Ammon's horn (tissue), 1 donor: ENCODE measurements around the gene CLK4.

Source experiments
- DNase-seq: peaks from one replicate; pipeline ENCODE4 v3.0.0-alpha.2; 2016; ENCODE audit warnings: low spot score

The CLK4 gene

DNA sequence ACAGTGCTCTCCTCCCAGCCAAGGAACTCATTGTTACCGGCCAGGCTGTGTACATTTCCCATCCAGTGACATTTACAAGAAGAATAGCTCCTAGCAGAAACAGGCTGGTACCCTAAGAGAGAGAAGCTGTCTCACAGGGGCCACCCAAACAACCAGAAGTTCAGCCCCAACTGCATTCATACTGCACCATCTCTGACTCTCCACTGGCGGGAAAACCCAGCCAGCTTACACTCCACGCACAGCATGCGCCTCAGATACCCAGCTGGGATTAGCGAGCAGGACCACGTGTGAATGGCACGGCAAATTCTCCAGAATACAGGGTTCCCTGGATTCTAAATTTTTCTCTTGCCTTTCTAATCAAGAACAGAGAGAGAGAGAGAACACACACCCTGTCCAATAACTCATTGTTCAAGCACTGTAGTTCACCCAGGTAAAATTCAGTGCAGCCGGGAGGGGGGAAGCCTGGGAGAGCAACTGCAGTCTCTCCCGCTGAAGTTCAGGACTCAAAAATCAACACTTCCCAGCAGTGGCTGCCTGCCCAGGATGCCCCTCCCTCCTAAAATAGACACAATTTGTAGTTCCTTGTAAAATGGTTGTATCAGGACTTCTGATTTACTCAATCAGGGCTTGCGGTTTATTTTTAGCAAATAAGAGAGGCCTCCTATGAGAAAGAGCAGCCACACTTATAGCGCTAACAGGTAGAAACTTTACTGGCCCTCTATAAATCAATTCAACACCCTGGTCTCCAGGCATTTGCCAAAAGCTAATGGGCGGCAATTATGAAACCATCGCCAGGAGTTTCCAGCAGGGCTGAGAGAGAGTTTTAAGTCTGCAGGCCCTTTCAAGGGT is 38.9 kb downstream of the CLK4 start:
- DNase-seq: no peak

DNA sequence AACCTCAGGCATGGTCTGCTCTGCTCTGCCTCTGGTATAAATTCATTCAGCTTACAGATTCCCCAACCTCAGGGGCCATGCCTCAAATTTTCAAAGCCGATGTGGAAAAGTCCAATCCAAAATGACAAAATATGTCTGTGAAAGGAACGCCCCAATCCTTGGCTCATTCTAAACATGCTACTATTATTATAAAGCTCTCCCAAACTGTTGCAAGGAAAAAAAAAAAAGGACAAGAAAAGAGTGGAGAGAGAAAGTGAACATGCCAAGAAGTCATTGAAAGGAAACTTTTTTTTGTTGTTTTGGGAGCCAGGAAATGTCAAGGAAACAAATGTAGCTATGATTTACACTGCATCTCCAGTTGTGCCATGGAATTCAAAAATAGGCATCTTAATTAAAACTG is 40.5 kb downstream of the CLK4 start:
- no peak for DNase-seq

DNA sequence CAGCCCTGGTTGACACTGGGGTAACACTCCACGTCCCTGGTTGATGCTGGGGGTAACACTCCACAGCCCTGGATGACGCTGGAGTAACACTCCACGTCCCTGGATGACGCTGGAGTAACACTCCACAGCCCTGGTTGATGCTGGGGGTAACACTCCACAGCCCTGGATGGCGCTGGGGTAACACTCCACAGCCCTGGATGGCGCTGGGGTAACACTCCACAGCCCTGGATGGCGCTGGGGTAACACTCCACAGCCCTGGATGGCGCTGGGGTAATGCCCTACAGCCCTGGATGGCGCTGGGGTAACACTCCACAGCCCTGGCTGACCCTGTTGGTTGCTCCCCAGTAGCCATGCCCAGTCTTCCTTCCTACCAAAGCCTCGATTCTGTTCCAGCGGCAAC is 41.4 kb downstream of the CLK4 start:
- peak; percentile 86 for DNase-seq

DNA sequence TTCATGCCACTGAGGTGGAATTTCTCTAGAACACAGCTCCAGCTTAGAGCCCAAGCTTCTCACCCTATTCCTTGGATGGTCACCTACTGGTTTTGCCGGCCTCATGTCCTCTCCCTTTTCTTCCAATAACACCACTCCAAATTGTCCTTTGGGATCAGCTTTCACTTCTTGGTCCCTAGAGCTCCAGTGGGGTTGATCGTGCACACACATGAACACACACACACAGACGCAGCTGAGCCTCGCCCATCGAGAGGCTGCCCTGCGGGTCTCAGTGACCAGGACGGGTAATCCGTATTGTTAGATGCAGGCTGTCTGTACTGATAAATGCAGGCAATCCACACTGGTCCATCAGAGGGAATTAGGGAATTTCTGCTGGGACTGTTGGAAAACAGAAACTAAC is 43.6 kb downstream of the CLK4 start:
- DNase-seq: no peak

DNA sequence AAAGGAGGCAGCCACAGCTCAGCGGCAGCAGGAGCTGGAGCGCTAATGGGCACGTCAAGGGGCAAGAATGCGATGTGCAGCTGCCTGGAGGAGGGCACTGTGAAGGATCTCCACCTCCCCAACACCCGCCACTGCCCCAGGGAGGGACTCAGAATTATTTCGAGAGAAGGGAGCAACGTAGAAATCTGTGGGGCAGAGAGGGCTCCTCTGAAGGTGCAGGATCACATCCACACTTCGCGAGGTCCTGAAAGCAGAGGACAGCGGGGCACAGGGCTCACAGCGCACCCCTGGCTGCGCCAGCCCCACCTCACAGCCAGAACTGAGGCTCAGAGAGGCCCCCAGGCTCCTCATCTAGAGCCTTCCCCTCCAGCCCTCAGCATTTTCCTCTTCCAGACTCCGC is 44.6 kb downstream of the CLK4 start:
- DNase-seq: no peak

DNA sequence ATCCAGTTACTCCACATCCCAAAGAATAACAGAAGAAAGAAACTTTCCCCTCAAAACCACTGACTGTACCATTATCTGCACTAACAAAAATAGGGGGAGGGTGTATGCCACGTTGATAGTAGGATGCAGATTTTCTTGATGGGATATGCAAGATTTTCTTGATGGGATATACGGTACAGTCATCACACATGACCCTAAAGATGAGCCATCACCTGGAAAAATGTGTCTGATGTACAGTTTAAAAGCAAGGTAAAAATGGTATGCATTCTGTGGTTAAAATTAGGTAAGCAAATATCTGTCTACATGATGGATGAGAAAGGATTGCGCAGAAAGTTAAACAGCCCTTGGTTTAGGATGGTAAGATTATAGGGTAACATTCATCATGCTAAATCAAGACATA is 45.2 kb downstream of the CLK4 start:
- no peak for DNase-seq

DNA sequence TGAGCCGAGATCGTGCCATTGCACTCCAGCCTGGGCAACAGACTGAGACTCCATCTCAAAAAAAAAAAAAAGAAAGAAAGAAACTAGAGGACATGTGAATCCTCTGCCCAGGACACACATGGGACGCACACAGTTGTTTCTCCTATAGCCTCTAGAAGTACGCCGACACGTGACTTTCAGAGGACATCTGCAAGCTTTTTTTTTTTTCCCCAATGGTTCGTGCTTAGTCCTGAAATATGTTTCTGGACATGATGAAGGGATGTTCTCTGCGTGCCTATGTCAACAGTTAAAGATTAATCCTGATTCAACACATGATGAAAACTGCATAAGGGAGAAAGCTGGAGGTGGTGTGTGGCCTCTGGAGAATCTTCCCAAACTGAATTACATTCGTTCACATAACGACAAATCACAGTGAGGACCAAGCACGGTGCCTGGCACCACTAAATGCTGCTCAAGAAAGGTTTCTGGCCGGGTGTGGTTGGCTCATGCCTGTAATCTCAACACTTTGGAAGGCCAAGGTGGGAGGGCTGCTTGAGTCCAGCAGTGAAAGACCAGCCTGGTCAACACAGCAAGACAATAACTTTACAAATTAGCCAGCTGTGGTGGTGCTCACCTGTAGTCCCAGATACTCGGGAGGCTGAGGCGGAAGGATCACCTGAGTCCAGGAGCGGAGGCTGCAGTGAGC is 46.4 kb downstream of the CLK4 start:
- DNase-seq: no peak

DNA sequence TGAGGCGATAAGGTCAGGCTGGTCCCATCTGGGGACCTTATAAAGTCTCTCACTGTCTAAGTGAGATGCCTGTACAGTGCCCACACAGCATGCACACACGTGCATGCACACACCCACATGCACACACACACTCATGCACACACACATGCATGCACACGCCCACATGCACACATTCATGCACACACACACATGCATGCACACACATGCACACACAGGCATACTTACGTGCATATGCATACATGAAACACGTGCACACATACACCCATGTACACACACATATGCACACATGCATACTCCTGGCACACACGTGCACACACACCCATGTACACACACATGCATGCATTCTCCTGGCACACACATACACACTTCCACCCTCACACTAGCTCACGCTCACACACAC is 48.9 kb downstream of the CLK4 start:
- DNase-seq: no peak

DNA sequence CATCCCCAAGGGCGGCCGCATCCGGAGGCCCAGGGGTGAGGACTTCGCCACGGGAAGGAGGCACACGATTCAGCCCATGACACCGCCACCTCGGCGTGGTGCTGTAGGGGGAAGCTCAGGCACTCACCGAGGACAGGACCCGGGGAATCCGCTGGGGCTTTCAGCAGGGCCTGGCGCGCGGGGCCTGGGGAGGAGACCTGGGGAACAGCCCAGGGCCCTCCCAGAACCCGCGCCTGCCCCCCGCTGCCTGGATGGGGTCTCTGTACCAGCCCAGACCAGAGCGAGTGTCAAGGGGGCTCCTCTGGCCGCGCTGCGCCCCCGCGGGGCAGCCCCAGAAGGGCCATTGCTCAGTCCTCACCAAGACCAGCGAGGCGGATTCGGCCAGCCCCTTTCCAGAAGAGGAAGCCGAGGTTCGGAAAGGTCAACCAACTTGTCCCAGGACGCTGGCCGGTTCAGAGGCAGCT is 49.4 kb downstream of the CLK4 start:
- DNase-seq: peak; percentile 33

DNA sequence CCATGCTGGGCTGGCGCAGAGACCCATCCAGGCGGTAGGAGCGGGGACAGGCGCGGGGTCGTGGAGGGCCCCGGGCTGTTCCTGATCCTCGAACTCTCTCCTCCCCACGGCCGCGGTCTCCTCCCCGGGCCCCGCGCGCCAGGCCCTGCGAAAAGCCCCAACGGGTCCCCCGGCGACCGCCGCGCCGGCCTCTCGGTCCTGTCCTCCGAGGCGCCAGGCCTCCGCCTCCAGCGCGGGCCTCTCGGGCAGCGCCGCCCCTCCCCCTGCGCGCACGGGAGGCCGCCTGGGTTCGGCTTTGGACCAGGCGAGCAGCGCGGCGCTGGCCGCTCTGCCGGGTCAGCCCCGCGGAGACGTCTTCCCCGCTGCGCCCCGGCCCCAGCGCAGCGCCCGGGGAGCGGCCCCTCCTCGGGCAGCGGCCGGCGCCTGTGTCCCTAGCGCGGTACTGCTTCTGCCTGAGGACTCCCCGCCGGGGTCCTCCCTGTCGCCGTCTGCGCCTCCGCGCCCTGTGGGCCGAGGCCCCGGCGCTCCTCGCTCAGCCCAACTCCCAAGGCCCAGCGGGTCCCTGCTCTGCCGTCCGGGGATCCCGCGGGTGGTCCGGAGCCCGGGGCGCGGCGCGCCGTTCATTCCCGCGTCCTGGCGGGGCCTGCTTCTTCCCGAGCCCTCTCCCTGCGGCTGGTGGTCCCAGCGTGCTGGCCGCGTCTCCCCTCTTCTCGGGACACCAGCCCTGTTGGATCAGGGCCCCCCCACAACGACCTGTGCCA is 50.1 kb downstream of the CLK4 start:
- no peak for DNase-seq

DNA sequence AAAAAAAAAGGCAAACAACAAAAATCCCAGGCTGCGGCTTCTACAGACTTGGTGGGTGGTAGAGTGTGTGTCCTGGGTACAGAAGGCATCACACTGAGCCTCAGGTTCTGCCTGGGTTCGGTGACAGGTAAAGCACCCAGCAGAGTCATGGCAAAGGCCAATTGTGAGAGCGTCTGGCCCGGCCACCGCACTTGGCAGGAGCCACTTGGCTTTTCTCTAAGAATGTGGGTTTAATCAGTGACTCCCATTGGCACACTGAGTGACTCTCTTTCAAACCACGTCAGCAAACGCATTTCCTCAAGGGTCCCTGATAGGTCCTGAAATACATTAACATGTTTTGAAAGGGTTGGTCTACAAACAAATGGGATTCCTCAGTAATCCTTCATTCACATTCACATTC is 53.6 kb downstream of the CLK4 start:
- DNase-seq: no peak

DNA sequence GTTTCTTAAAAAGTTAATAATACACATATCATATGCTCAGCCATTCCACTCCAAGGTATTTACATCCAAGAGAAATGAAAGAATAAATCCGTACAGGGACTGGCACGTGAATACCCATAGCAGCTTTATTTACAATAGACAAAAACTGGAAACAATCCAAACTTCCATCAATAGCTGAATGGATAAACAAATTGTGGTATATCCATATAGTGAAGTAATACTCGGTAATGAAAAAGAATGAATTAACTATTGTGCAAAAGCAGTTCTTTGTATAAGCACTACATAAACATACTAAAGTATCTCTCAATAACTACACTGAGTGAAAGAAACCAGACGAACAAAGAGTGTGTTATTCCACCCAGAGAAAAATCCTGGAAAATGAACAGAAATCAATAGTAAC is 54.2 kb downstream of the CLK4 start:
- no peak for DNase-seq

DNA sequence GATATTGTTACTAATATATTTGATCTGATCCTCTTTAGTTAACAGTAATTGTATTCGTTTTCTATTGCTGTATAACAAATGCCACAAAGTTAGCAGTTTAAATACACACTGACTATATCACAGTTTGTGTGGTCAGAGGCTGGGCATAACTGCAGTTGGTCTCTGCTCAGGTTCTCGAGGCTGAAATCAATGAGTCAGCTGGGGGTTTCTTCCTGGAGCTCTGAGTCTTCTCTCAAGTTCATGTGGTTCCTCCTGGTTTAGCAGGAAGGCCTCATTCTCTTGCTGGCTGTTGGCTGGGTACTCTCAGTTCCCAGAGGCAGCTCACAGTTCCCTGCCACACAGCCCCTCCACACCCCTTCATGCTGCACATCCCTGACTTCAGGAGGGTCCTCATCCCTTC is 57.4 kb downstream of the CLK4 start:
- no peak for DNase-seq

DNA sequence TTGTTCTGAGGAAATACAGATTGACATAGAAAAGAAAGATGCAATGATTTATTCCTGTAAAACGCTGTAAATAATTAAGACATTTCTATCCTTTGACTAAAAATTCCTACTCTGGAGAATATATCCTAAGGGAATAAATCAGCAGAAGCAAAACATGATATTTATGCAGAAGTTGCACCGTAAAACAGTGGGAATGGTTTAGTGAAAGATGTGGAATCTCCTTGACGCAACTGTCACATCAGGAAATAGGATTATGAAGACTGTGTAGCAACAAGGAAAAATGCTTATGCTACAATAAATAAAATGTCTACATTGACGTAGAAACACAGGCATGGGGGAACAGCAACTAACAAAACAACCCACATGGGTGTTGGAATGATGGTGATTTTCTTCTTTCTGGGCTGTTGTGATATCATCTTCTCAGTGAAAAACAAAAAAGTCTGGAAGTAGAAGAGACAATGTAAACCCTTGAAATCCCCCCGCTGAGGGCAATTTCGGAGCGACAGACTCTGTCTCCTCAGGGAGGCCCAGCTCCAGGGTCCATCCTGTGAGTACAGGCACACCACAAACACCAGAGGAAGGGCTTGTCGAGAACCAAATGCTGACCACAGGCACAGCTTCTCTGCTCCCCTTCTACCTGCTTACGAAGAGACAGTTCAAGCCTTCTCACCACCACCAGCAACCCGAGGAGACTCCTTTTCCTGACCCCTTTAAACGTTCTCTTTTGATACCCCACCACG is 61.9 kb downstream of the CLK4 start:
- DNase-seq: no peak

DNA sequence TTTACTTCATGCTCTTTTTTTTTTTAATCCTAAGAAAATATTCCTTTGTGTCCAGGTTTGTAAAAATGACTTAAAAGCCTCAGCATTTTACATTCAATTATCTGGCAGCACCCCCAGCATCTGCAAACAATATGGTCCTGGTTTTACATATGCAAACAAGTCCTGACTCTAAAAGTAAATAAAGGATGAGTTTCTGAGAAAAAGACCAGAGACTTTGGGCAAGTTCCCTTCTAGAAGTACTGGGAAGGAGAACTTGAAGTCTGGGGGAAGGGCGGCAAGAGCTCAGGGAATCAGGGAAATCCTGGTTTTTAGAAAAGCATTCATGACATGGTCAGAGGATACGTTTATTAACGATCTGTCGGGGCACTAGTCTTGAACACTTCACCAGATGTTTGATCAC is 62.5 kb downstream of the CLK4 start:
- no peak for DNase-seq

DNA sequence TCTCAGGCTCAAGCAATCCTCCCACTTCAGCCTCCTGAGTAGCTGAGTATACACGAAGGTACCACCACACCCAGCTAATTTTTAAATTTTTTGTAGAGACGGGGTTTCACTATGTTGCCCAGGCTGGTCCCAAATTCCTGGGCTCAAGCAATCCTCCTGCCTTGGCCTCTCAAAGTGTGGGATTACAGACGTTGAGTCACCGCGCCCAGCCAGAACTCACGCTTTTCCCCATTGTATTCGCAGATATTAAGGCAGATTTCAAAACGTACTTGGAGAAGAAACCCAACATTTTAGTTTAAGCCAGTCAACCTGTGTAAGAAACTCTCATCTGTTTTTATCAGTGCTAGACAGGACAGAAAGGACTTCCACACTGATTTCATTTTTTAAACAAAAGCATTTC is 63.2 kb downstream of the CLK4 start:
- no peak for DNase-seq

DNA sequence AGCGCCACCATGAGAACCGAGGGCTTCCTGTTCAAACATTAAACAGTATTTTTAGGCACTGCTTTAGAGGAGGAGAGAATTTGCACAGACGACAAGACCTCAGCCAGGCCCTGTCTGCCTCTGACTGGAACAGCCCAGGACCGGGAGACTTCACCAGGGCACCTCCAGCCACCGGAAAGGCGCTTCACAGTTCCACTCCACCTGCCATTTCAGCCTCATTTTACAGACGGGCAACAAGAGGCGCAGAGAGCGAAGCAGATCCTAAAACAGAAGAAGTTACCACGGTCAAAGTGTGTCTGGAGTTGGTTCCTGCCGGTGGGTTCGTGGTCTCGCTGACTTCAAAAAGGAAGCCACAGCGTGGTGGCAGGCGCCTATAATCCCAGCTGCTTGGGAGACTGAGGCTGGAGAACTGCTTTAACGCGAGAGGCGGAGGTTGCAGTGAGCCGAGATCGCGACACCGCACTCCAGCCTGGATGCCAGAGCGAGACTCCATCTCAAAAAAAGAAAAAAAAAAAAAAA is 65.0 kb downstream of the CLK4 start:
- no peak for DNase-seq

DNA sequence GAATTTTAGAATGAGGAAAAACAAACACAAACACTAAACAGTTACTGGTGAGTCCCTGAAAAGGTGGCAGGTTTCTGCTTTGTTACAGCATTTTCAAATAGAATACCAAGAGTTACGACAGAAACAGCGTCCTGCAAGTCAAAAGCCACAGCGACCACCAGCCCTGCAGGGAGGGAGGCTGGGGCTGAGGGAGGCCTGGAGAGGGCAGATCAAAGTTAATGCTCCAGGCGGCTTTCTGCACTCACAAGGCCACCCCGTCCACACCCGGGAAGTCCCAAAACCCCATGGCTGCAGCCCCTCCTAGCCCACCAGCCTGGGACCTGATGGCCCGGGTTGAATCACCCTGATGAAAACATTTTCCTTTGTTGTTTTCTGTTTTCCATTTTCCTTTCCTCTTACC is 65.9 kb downstream of the CLK4 start:
- DNase-seq: no peak

DNA sequence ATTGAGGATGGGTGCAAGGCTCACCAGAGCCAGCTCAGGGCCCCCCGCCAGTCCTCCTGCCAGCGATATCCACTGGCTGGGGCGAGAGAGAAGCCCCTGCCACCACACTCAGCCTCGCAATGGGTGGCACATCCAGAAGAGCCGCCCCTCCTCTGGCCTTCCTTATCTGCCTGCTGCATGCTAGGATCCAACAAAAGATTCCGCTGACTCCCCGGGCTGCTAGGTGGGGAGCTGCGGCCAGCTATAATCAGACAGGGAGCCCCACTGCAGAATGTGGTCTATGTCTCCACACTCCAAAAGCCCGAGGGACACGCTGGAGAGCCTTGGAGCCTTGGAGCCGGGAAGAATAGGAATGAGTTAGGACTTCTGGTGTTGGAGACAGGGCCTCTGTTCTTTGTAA is 69.4 kb downstream of the CLK4 start:
- DNase-seq: no peak

DNA sequence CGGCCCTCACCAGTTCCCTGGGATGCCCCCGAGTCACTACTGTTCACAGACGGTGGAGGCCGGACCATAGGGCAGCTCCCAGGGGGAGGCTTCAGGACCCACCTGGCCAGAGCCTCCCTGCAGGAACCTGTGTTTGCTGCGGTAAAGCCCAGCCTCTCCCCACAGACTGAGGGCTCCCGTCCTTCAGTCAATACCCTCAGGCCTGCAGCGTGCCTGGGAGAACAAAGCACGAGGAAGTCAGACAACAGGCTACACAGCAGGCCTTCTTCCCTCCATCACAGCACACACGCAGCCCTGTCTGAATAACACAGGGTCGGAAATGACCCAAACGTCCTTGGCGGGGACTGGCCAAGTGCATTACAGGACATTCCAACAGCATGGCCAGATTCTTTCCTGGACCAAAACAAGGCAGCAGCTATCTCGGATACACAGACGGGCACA is 71.1 kb downstream of the CLK4 start:
- DNase-seq: no peak

DNA sequence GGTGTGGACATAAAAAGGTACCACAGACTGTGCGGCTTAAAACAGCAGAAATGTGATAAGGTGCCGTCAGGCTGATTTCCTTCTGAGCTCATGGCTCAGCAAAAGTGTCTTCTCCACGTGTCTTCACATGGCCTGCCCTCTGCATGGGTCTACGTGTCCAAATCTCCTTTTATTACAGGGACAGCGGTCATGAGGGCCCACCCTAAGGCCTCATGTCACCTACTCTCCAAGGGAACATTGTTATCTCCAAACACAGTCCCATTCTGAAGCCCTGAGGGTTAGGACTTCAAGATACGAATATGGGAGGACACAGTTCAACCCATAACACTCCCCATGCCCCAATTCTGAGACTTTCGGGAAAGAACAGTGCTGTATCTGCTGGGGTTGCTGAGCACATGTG is 71.8 kb downstream of the CLK4 start:
- no peak for DNase-seq

DNA sequence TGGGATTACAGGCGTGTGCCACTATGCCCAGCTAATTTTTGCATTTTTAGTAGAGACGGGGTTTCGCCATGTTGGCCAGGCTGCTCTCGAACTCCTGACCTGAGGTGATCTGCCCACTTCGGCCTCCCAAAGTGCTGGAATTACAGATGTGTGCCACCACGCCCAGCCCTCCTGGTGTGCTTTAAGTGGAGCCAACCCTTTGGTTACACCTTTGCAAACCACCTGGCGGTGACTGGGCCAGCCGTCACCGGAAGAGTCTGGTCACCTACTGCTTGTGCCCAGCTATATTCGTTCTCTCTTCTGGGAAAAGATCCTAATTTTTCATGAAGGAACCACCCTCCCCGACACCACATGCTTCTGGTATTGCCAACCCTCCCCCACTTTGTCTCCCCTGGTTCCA is 72.5 kb downstream of the CLK4 start:
- no peak for DNase-seq
